CD4-positive, alpha-beta T cell treated with Interleukin-17A for 4 hours (primary cell): ENCODE measurements around the gene SLITRK5.

Source experiments
- DNase-seq: peaks from one replicate; pipeline ENCODE4 v3.0.0-alpha.2; 2020; ENCODE audit warnings: mixed read lengths

The SLITRK5 gene

DNA sequence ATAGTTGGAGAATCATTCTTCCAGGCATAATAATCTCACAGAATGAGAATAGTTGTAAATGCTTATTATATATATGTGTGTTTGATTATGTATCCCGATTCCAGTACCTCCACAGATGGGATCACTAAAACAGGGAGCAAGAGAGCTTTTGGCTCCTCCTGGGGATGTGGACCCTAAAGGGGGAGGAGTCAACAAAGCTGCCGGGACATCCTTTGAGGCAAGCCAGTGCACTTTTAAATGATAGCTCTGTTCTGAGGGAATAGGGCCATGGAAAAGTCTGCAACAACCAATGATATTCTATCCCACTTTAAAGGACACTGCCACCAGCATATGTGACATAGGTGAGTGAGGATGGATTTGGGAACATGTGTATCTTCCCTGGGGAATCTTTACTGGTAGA, 40.8 kb downstream of the SLITRK5 start:
- DNase-seq = no peak
